Panc1 (cell line): ENCODE measurements around the gene NOS1AP.

Experiments used
- POLR2AphosphoS5 ChIP-seq: IDR thresholded peaks from 2 replicates; pipeline ENCODE4 v1.6.1; 2012; ENCODE audit warnings: mild to moderate bottlenecking, low read depth, low read length, moderate library complexity
- TF ChIP-seq, protein P1 (sequence below): fragments of 450-650 bp; IDR thresholded peaks from 2 replicates; pipeline ENCODE4 v1.5.1; 2017; ENCODE audit warnings: mild to moderate bottlenecking
- TF ChIP-seq, protein P2 (sequence below), 2 experiments: IDR thresholded peaks; 2 replicates each; pipeline ENCODE4 v1.6.1; 2011 to 2012; ENCODE audit warnings: low read depth in 2 of 2, control low read depth in 1 of 2, low read length in 1 of 2, mild to moderate bottlenecking in 1 of 2, moderate library complexity in 1 of 2; ENCODE audit not compliant: insufficient read depth in 1 of 2

GRCh38 chr1:162060314-162060713, 9.2 kb upstream of the NOS1AP start:
- TF ChIP-seq, protein P1, sequence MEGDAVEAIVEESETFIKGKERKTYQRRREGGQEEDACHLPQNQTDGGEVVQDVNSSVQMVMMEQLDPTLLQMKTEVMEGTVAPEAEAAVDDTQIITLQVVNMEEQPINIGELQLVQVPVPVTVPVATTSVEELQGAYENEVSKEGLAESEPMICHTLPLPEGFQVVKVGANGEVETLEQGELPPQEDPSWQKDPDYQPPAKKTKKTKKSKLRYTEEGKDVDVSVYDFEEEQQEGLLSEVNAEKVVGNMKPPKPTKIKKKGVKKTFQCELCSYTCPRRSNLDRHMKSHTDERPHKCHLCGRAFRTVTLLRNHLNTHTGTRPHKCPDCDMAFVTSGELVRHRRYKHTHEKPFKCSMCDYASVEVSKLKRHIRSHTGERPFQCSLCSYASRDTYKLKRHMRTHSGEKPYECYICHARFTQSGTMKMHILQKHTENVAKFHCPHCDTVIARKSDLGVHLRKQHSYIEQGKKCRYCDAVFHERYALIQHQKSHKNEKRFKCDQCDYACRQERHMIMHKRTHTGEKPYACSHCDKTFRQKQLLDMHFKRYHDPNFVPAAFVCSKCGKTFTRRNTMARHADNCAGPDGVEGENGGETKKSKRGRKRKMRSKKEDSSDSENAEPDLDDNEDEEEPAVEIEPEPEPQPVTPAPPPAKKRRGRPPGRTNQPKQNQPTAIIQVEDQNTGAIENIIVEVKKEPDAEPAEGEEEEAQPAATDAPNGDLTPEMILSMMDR = no peak
- TF ChIP-seq POLR2AphosphoS5 = no peak
- TF ChIP-seq, protein P2, sequence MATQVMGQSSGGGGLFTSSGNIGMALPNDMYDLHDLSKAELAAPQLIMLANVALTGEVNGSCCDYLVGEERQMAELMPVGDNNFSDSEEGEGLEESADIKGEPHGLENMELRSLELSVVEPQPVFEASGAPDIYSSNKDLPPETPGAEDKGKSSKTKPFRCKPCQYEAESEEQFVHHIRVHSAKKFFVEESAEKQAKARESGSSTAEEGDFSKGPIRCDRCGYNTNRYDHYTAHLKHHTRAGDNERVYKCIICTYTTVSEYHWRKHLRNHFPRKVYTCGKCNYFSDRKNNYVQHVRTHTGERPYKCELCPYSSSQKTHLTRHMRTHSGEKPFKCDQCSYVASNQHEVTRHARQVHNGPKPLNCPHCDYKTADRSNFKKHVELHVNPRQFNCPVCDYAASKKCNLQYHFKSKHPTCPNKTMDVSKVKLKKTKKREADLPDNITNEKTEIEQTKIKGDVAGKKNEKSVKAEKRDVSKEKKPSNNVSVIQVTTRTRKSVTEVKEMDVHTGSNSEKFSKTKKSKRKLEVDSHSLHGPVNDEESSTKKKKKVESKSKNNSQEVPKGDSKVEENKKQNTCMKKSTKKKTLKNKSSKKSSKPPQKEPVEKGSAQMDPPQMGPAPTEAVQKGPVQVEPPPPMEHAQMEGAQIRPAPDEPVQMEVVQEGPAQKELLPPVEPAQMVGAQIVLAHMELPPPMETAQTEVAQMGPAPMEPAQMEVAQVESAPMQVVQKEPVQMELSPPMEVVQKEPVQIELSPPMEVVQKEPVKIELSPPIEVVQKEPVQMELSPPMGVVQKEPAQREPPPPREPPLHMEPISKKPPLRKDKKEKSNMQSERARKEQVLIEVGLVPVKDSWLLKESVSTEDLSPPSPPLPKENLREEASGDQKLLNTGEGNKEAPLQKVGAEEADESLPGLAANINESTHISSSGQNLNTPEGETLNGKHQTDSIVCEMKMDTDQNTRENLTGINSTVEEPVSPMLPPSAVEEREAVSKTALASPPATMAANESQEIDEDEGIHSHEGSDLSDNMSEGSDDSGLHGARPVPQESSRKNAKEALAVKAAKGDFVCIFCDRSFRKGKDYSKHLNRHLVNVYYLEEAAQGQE (IDR thresholded peaks at IDR 0.05; ENCODE audit: insufficient read depth in 1 of 2, low read depth in 2 of 2, low read length in 1 of 2) = no peak
